Upper lobe of left lung (tissue), 6 donors: Measurements from ENCODE around the gene AFAP1L2. TPM values are rescaled to one million over a fixed set of nuclear protein-coding genes. Genes with fewer than 3 reads are reported as not detected.

Experiments
- ATAC-seq, 2 donors: fragments of 200-7000 bp; cut with Tn5 transposase; one replicate each; pipeline ENCODE4 v1.9.1; 2022; ENCODE audit warnings: mild to moderate bottlenecking in 2 of 2, moderate library complexity in 2 of 2; ENCODE audit not compliant: low FRiP score in 2 of 2
- DNase-seq, 2 donors: peaks; one replicate each; pipeline ENCODE4 v3.0.0-alpha.2; 2019 to 2020
- H3K27ac ChIP-seq, 4 donors: fragments of 200-600 bp; sonication (generic); one replicate each; pipeline ENCODE4 v1.5.1; 2016 to 2019
- H3K27me3 ChIP-seq, 4 donors: fragments of 200-600 bp; sonication (generic); one replicate each; pipeline ENCODE4 v1.5.1; 2017 to 2019
- H3K36me3 ChIP-seq, 4 donors: fragments of 200-600 bp; sonication (generic); one replicate each; pipeline ENCODE4 v1.5.1; 2016 to 2019
- H3K4me1 ChIP-seq, 4 donors: fragments of 200-600 bp; sonication (generic); one replicate each; pipeline ENCODE4 v1.5.1; 2018 to 2019
- H3K4me3 ChIP-seq, 4 donors: fragments of 200-600 bp; sonication (generic); one replicate each; pipeline ENCODE4 v1.5.1; 2017 to 2019; ENCODE audit warnings: mild to moderate bottlenecking in 2 of 4, moderate library complexity in 1 of 4
- H3K9me3 ChIP-seq, 4 donors: fragments of 200-600 bp; sonication (generic); one replicate each; pipeline ENCODE4 v1.5.1; 2018 to 2019
- CTCF ChIP-seq, 6 experiments: fragments of 450-650 bp in 4 of 6; fragments of 200-600 bp in 2 of 6; sonication (generic) in 2 of 6; IDR thresholded peaks; one replicate each; pipeline ENCODE4 v1.5.1; 2016 to 2019; ENCODE audit warnings: antibody characterized with exemption in 6 of 6
- EP300 ChIP-seq, 4 donors: sonication (generic); formaldehyde crosslinking; IDR thresholded peaks; one replicate each; pipeline ENCODE4 v1.5.1; 2017; ENCODE audit warnings: antibody characterized with exemption in 4 of 4, control low read depth in 2 of 4
- POLR2A ChIP-seq, 4 donors: fragments of 450-650 bp; IDR thresholded peaks; one replicate each; pipeline ENCODE4 v1.5.1; 2016 to 2017; ENCODE audit warnings: antibody characterized with exemption in 4 of 4, mild to moderate bottlenecking in 2 of 4
- POLR2AphosphoS5 ChIP-seq, 2 donors: sonication (generic); formaldehyde crosslinking; IDR thresholded peaks; one replicate each; pipeline ENCODE4 v1.5.1; 2017; ENCODE audit warnings: antibody characterized with exemption in 2 of 2
- WGBS, 2 donors: methylation state at CpG; one replicate each; pipeline ENCODE4 v1.1.5; 2017 to 2018; 5-methylcytosine and 5-hydroxymethylcytosine counted together
- total RNA-seq, 6 donors: library from RNA; depleted of rRNA in 4 of 6; stranded (reverse); fragments of >200 nt in 4 of 6; gene quantifications; one replicate each; pipeline versions ENCODE4 v1.1.0 to v1.2.1, GENCODE V29; 2016 to 2021
- donor health status: DM: no; HTN: no; CAD: no; lungs with moderate emphysema.
- donor health status: DM: no; HTN: yes; CAD: no; lungs with severe emphysema.

Gene AFAP1L2
- total RNA-seq, 6 donors from 2014 or later: 2.3 to 9.6 (median 3.4) TPM

GRCh38 chr10:114281461-114281860 is 122.8 kb downstream of the AFAP1L2 start:
- TF ChIP-seq POLR2A (IDR thresholded peaks at IDR 0.05) (no peak), CTCF (IDR thresholded peaks at IDR 0.05) (no peak), EP300 (IDR thresholded peaks at IDR 0.05) (no peak), POLR2AphosphoS5 (IDR thresholded peaks at IDR 0.05) (no peak)
- no peaks in the 10 kb centered on the region for H3K9me3 ChIP-seq
- ATAC-seq: no peak
- DNase-seq: peak; percentile 12 to 36
- no peak overlapping the region for H3K4me3 ChIP-seq
- no peaks in the 10 kb centered on the region for H3K36me3 ChIP-seq
- H3K27me3 ChIP-seq: no peaks in the 10 kb centered on the region
- peaks cover 0 to 12% (median 0%) of the 10 kb centered on the region in 4 donors for H3K4me1 ChIP-seq
- WGBS, 2 donors: 61 to 72% methylated on average over 5 of the region's 5 CpGs
- no peak overlapping the region for H3K27ac ChIP-seq

GRCh38 chr10:114281006-114281405 is 123.3 kb downstream of the AFAP1L2 start:
- H3K4me1 ChIP-seq: peaks cover 0 to 12% (median 0%) of the 10 kb centered on the region in 4 donors
- no peak for DNase-seq
- H3K27ac ChIP-seq: no peak overlapping the region
- no peak overlapping the region for H3K4me3 ChIP-seq
- no peaks in the 10 kb centered on the region for H3K9me3 ChIP-seq
- TF ChIP-seq POLR2A (IDR thresholded peaks at IDR 0.05) (no peak), POLR2AphosphoS5 (IDR thresholded peaks at IDR 0.05) (no peak), EP300 (IDR thresholded peaks at IDR 0.05) (no peak), CTCF (IDR thresholded peaks at IDR 0.05) (no peak)
- no peaks in the 10 kb centered on the region for H3K27me3 ChIP-seq
- 81 to 88% methylated on average over 3 to 6 of the region's 7 CpGs for WGBS, 2 donors
- no peak for ATAC-seq
- H3K36me3 ChIP-seq: no peaks in the 10 kb centered on the region

GRCh38 chr10:114279901-114280644 is 124.2 kb downstream of the AFAP1L2 start:
- Histone ChIP-seq H3K27me3 (no peaks in the 10 kb centered on the region), H3K4me3 (no peak overlapping the region), H3K27ac (no peak overlapping the region), H3K36me3 (no peaks in the 10 kb centered on the region), H3K4me1 (peaks cover 0 to 12% (median 0%) of the 10 kb centered on the region in 4 donors), H3K9me3 (no peaks in the 10 kb centered on the region)
- no peak for TF ChIP-seq EP300 (IDR thresholded peaks at IDR 0.05)
- TF ChIP-seq POLR2A (IDR thresholded peaks at IDR 0.05): no peak
- no peak for TF ChIP-seq POLR2AphosphoS5 (IDR thresholded peaks at IDR 0.05)
- no peak for TF ChIP-seq CTCF (IDR thresholded peaks at IDR 0.05)
- 82 to 93% methylated on average over 5 to 8 of the region's 8 CpGs for WGBS, 2 donors
- DNase-seq: no peak
- no peak for ATAC-seq

GRCh38 chr10:114279289-114279688 is 125.0 kb downstream of the AFAP1L2 start:
- no peaks in the 10 kb centered on the region for H3K36me3 ChIP-seq
- no peaks in the 10 kb centered on the region for H3K9me3 ChIP-seq
- ATAC-seq (no peak), DNase-seq (no peak)
- H3K27ac ChIP-seq: no peak overlapping the region
- WGBS, 2 donors: 80 to 84% methylated on average over 1 to 4 of the region's 4 CpGs
- peaks cover 0 to 12% (median 0%) of the 10 kb centered on the region in 4 donors for H3K4me1 ChIP-seq
- TF ChIP-seq CTCF (IDR thresholded peaks at IDR 0.05): no peak
- no peak for TF ChIP-seq POLR2AphosphoS5 (IDR thresholded peaks at IDR 0.05)
- TF ChIP-seq POLR2A (IDR thresholded peaks at IDR 0.05): no peak
- H3K27me3 ChIP-seq: no peaks in the 10 kb centered on the region
- H3K4me3 ChIP-seq: no peak overlapping the region

- 83 to 90% methylated on average over 2 to 4 of the region's 4 CpGs for WGBS, 2 donors
- no peaks in the 10 kb centered on the region for H3K27me3 ChIP-seq
- DNase-seq (no peak), ATAC-seq (no peak)
- no peaks in the 10 kb centered on the region for H3K9me3 ChIP-seq
- H3K4me3 ChIP-seq: no peak overlapping the region
- no peaks in the 10 kb centered on the region for H3K36me3 ChIP-seq
- no peak overlapping the region for H3K27ac ChIP-seq
- H3K4me1 ChIP-seq: peaks cover 0 to 12% (median 0%) of the 10 kb centered on the region in 4 donors
- no peak for TF ChIP-seq POLR2AphosphoS5 (IDR thresholded peaks at IDR 0.05)
- TF ChIP-seq POLR2A (IDR thresholded peaks at IDR 0.05): no peak
- no peak for TF ChIP-seq EP300 (IDR thresholded peaks at IDR 0.05)
- no peak for TF ChIP-seq CTCF (IDR thresholded peaks at IDR 0.05)
These were observed 125.5 kb downstream of the AFAP1L2 start for GRCh38 chr10:114278884-114279191.
